HG03066 (cell line): ENCODE results near the gene MMP7.
A peak's percentile ranks its signal among the peaks of the same experiment; 100 is the strongest.

Source experiments
- ATAC-seq: cut with Tn5 transposase; IDR thresholded peaks from one replicate; pipeline ENCODE4 v1.9.1; 2021; ENCODE audit warnings: low read depth; ENCODE audit not compliant: unreplicated experiment

MMP7 gene

DNA sequence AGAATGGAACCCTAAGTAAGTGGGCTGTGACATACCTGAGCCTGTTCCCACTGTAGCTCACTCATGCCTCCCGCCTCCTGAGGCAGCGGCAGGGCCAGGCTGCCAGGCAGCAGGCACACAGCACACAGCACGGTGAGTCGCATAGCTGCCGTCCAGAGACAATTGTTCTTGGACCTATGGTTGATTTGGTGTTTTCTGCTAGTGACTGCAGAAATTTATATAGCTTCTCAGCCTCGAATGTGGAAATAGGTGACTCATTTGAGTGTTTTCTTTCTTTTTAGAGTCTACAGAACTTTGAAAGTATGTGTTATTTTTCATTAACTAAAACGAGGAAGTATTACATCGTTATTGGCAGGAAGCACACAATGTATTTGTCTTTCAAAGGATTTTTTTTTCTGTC is at the start of gene MMP7:
MMP7 (minus strand) TSS at position 190 of the 400 bp plus-strand sequence; CDS start at position 143, 47 bp downstream.
- peak; percentile 53 for ATAC-seq

DNA sequence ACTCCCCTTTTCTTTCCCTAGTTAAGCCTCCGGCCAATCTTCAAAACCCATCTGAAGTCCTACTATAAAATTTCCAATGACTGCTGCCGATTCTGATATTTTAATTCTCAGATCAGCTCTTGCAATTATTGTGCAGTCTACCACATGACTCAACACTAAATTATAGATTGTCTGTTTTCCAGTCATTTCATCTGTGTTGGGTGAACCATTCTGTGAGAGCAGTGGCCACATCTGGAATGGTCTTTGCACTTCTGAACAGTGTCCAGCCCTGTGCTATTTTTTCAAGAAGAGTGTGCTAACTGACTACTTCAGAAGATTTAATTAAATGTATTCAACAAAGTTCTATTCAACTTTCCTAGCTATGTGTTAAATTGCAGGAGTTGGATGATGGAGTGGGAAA is 47.2 kb upstream of the MMP7 start:
- ATAC-seq, result no peak

DNA sequence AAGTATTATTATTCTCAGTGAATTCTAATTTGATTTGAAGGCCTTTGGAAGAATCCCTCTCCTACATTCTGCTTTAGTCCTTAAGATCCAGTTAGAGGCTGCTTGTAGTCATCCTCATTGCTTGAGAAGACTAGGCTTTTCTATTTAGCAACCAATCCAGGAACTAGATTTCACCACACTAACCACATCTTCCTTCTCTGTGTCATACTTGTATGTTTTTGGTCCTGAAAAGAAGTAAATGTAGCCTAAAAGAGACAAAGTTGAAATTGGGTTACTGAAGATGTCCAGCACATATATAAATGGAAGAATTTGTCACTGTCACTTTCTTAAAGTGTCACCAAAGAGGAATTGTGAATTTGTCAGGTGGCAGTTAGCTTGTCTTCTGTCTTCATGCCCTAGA is 46.6 kb upstream of the MMP7 start:
- peak; percentile 58 for ATAC-seq

DNA sequence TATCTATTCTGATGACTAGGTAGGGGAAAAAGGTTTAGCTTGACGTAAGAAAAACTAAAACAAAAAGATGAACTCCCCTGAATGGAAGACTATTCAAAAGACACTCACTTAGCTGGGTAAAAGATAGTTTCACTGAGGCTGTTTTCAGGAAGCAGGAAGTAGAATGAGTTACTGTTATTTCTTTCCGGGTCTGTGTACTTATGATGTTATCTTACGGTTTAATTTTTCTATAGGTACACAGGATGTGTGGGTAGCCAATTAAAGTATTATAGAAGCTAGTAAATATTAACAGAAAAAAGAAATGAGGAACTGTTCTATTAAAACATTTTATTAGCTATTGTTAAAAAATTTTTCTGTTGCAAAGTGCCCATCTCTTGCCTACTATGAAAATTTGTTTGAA is 45.8 kb upstream of the MMP7 start:
- ATAC-seq, result no peak

- no peak for ATAC-seq
Observed at GRCh38 chr11:102575012-102575411, 44.5 kb upstream of the MMP7 start.

DNA sequence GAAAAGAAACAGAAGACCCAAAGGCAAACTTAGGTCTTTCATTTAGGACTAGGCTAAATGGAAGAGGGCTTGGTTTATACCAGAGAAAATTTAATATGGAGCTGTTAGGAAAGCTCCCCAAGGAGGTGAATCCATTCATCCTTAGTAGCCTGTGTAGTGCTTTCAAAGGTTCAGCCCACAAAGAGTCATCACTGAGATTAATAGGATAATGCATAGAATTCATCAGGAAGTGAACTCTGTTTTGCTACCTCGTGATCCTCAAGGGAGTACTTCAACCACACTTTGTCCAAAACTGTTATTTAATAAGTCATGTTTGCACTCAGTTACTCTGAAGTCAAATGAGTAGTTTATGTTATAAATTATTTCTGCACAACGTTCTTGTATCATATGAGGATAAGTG is 43.3 kb upstream of the MMP7 start:
- no peak for ATAC-seq

GRCh38 chr11:102572554-102573220 is 42.1 kb upstream of the MMP7 start:
- no peak for ATAC-seq

DNA sequence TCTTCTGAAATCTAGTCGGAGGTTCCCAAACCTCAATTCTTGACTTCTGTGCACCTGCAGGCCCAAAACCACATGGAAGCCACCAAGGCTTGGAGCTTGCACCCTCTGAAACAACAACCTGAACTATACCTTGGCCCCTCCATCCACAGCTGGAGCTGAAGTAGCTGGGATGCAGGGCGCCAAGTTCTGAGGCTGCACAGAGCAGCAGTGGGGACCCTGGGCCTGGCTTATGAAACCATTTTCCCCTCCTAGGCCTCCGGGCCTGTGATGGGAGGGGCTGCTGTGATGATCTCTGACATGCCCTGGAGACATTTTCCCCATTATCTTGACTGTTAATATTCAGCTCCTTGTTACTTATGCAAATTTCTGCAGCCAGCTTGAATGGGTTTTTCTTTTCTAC is 38.3 kb upstream of the MMP7 start:
- ATAC-seq, result no peak

GRCh38 chr11:102566112-102566511 is 35.6 kb upstream of the MMP7 start:
- no peak for ATAC-seq

- peak; percentile 52 for ATAC-seq
Observed at GRCh38 chr11:102564110-102564509, 33.6 kb upstream of the MMP7 start.

GRCh38 chr11:102561636-102562035 is 31.1 kb upstream of the MMP7 start:
- no peak for ATAC-seq

GRCh38 chr11:102560555-102561011 is 30.0 kb upstream of the MMP7 start:
- ATAC-seq, result peak; percentile 79

DNA sequence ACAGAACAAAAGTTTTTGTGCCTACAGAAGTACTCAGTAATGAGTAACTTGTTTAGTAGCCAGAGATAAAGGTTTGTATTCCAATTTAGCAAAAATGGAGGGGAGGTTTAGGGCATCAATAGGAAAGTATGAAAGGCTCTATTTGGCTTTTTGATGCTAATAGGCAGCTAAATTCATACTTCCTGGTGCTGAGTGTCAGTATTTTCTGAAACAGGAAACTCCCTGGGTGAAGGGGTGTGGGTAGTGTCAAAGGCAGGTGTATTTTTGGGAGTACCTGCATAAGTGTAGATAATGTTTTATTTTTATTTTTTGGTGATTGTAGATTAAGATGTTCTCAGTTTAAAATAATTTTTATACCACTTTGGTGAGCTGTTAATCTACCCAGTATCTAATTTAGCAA is 29.3 kb upstream of the MMP7 start:
- ATAC-seq, result peak; percentile 40

DNA sequence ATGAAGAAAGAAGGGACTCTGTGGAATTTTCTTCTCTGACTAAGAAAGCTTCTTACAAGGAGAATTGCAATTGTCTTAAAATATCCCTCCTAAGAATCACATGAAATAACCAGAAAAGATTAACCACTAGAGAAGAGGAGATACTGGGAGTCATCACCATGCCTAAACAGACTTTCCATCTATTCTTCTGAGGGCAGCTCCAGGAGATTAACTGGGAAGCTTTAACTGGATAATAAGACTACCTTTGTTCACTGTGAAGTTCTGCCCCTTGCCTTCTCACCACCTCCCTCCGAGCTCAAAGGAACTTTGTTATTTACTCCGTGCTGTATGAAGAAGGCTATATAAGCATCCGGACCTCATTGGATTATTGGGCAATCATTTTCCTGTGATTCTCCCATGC is 24.5 kb upstream of the MMP7 start:
- no peak for ATAC-seq

GRCh38 chr11:102553835-102554282 is 23.3 kb upstream of the MMP7 start:
- peak; percentile 81 for ATAC-seq

DNA sequence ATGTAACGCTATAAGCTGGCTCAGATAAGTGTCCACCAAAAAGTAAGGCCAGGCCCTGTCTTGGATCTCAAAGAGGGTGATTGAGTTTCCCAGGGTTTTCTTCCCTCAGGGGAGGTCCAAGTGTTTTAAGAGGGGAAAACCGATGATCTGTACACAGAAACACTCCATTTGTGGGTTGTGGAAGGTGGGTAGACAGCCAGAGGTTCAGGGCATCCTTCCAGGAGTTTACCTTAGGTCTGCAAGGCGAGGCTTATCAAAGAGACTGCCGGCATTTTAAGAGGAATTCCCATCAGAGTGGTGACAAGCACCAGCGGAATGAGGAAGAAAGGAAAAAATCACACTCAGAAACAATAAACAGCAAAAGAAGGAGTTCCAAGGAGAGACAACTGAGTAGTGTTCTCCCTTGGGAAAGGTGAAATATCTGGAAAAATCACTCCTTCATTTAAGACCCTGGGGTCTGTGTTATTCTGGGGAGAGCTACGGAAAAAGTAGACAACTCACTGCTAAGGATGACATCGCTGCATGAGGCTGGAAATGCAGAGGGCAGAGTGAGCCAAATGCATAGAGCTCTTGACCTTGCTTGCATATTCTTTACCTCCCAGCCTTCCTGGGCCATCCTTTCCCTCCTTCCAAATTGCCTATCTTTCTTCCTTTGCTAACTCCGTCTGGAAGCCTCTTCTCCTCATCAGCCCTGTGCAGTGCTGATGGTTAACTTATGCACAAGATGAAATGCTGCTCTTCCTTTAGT is 22.1 kb upstream of the MMP7 start:
- ATAC-seq, result no peak

GRCh38 chr11:102552020-102552419 is 21.5 kb upstream of the MMP7 start:
- ATAC-seq, result no peak

- no peak for ATAC-seq
Observed at GRCh38 chr11:102551169-102551781, 20.7 kb upstream of the MMP7 start.

DNA sequence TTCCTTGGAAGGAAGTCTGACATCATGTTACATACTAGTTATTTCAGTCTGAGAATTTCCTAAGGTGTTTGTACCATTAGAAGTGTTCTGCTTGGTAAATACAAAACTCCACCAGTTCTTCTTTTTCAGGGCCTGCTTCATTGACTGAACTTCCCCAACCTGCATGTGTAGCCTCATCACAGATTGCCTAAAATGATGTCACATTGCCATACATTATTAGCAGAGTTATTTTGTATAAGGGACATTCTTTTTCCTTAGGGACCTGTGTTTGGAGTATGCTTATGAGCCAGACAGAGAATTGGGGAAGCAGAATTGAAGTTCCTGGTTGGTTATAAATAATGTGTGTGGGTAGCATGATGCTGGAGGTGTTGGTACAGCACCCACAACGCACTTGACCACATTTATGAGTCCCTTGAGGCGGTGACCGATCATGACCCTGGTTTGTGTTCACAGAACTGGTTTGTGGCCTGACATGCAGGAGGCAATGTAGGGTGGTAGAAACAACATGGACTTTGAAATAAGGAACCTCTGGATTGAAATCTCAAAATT is 16.4 kb upstream of the MMP7 start:
- ATAC-seq, result peak; percentile 70

- peak; percentile 58 for ATAC-seq
Observed at GRCh38 chr11:102546427-102546826, 15.9 kb upstream of the MMP7 start.

DNA sequence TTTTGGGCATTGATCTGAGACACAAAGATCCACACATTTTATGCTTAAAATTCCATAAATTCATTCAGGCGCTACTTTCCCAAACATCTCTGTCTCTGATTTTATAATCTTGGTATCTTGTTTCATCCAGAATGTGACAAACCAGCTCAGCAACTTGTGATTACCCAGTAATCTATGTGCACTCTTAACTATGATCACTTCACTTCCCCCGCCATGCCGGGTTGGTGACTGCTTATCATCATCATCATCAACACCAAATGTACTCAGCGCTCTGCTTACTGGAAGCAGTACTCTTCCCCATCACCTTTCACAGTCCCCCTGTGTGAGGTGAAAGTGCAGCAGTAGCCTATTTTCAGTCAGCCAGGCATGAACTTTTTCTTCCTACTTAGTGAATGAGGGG is 15.2 kb upstream of the MMP7 start:
- ATAC-seq, result no peak
